ENCODE results near the gene TMEM179.

Gene TMEM179

GRCh38 chr14:104559804-104560585 is 44.6 kb downstream of the TMEM179 start (continued):
- TF ChIP-seq RARB (CRISPR knock-in tag; IDR thresholded peaks at IDR 0.05) (no peak), ARNTL (CRISPR knock-in tag; IDR thresholded peaks at IDR 0.05; ENCODE audit: borderline replicate concordance, low read depth) (no peak), OSR1 (CRISPR knock-in tag; IDR thresholded peaks at IDR 0.05) (no peak), ZFP3 (CRISPR knock-in tag; IDR thresholded peaks at IDR 0.05) (no peak), CSRNP3 (CRISPR knock-in tag; IDR thresholded peaks at IDR 0.05) (no peak), ISL1 (CRISPR knock-in tag; IDR thresholded peaks at IDR 0.05) (no peak), GLIS3 (CRISPR knock-in tag; IDR thresholded peaks at IDR 0.05) (no peak)

- no peak for ATAC-seq
- TF ChIP-seq ARNTL (CRISPR knock-in tag; IDR thresholded peaks at IDR 0.05; ENCODE audit: borderline replicate concordance, low read depth), result no peak
- TF ChIP-seq ZNF565 (CRISPR knock-in tag; conservative IDR thresholded peaks at IDR 0.05; ENCODE audit: low read depth), result no peak
- TF ChIP-seq PPARA (CRISPR knock-in tag; IDR thresholded peaks at IDR 0.05; ENCODE audit: borderline replicate concordance), result no peak
- no peak for TF ChIP-seq ESRRG (CRISPR knock-in tag; IDR thresholded peaks at IDR 0.05)
- TF ChIP-seq, protein P1, sequence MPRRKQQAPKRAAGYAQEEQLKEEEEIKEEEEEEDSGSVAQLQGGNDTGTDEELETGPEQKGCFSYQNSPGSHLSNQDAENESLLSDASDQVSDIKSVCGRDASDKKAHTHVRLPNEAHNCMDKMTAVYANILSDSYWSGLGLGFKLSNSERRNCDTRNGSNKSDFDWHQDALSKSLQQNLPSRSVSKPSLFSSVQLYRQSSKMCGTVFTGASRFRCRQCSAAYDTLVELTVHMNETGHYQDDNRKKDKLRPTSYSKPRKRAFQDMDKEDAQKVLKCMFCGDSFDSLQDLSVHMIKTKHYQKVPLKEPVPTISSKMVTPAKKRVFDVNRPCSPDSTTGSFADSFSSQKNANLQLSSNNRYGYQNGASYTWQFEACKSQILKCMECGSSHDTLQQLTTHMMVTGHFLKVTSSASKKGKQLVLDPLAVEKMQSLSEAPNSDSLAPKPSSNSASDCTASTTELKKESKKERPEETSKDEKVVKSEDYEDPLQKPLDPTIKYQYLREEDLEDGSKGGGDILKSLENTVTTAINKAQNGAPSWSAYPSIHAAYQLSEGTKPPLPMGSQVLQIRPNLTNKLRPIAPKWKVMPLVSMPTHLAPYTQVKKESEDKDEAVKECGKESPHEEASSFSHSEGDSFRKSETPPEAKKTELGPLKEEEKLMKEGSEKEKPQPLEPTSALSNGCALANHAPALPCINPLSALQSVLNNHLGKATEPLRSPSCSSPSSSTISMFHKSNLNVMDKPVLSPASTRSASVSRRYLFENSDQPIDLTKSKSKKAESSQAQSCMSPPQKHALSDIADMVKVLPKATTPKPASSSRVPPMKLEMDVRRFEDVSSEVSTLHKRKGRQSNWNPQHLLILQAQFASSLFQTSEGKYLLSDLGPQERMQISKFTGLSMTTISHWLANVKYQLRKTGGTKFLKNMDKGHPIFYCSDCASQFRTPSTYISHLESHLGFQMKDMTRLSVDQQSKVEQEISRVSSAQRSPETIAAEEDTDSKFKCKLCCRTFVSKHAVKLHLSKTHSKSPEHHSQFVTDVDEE (CRISPR knock-in tag; IDR thresholded peaks at IDR 0.05), result no peak
- TF ChIP-seq RARB (CRISPR knock-in tag; IDR thresholded peaks at IDR 0.05), result no peak
- TF ChIP-seq TOX (CRISPR knock-in tag; IDR thresholded peaks at IDR 0.05; ENCODE audit: borderline replicate concordance), result no peak
- no peak for TF ChIP-seq ZFP30 (CRISPR knock-in tag; IDR thresholded peaks at IDR 0.05)
- no peak for TF ChIP-seq CSDC2 (CRISPR knock-in tag; IDR thresholded peaks at IDR 0.05)
- TF ChIP-seq SNAI2 (CRISPR knock-in tag; IDR thresholded peaks at IDR 0.05), result no peak
- TF ChIP-seq PATZ1 (CRISPR knock-in tag; IDR thresholded peaks at IDR 0.05; ENCODE audit: borderline replicate concordance), result no peak
- TF ChIP-seq BACH2 (CRISPR knock-in tag; IDR thresholded peaks at IDR 0.05; ENCODE audit: borderline replicate concordance), result no peak
Measured at GRCh38 chr14:104559028-104559803, 45.4 kb downstream of the TMEM179 start.

GRCh38 chr14:104558231-104559027 is 46.1 kb downstream of the TMEM179 start:
- ATAC-seq, result no peak
- TF ChIP-seq TOX (CRISPR knock-in tag; IDR thresholded peaks at IDR 0.05; ENCODE audit: borderline replicate concordance) (no peak), ISL1 (CRISPR knock-in tag; IDR thresholded peaks at IDR 0.05) (no peak), ZFP30 (CRISPR knock-in tag; IDR thresholded peaks at IDR 0.05) (no peak), PPARA (CRISPR knock-in tag; IDR thresholded peaks at IDR 0.05; ENCODE audit: borderline replicate concordance) (no peak), CSRNP3 (CRISPR knock-in tag; IDR thresholded peaks at IDR 0.05) (no peak), ZNF70 (CRISPR knock-in tag; IDR thresholded peaks at IDR 0.05) (no peak), ZNF565 (CRISPR knock-in tag; conservative IDR thresholded peaks at IDR 0.05; ENCODE audit: low read depth) (no peak), ESRRG (CRISPR knock-in tag; IDR thresholded peaks at IDR 0.05) (no peak), TCF4 (CRISPR knock-in tag; IDR thresholded peaks at IDR 0.05; ENCODE audit: borderline replicate concordance) (no peak), SNAI2 (CRISPR knock-in tag; IDR thresholded peaks at IDR 0.05) (no peak), ZC3H10 (CRISPR knock-in tag; IDR thresholded peaks at IDR 0.05) (no peak), BACH2 (CRISPR knock-in tag; IDR thresholded peaks at IDR 0.05; ENCODE audit: borderline replicate concordance) (no peak)
- TF ChIP-seq, protein P2, sequence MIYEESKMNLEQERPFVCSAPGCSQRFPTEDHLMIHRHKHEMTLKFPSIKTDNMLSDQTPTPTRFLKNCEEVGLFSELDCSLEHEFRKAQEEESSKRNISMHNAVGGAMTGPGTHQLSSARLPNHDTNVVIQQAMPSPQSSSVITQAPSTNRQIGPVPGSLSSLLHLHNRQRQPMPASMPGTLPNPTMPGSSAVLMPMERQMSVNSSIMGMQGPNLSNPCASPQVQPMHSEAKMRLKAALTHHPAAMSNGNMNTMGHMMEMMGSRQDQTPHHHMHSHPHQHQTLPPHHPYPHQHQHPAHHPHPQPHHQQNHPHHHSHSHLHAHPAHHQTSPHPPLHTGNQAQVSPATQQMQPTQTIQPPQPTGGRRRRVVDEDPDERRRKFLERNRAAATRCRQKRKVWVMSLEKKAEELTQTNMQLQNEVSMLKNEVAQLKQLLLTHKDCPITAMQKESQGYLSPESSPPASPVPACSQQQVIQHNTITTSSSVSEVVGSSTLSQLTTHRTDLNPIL (CRISPR knock-in tag; IDR thresholded peaks at IDR 0.05; ENCODE audit: low read depth), result no peak
- TF ChIP-seq, protein P3, sequence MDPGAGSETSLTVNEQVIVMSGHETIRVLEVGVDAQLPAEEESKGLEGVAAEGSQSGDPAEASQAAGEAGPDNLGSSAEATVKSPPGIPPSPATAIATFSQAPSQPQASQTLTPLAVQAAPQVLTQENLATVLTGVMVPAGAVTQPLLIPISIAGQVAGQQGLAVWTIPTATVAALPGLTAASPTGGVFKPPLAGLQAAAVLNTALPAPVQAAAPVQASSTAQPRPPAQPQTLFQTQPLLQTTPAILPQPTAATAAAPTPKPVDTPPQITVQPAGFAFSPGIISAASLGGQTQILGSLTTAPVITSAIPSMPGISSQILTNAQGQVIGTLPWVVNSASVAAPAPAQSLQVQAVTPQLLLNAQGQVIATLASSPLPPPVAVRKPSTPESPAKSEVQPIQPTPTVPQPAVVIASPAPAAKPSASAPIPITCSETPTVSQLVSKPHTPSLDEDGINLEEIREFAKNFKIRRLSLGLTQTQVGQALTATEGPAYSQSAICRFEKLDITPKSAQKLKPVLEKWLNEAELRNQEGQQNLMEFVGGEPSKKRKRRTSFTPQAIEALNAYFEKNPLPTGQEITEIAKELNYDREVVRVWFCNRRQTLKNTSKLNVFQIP (CRISPR knock-in tag; IDR thresholded peaks at IDR 0.05; ENCODE audit: borderline replicate concordance, low read depth), result no peak

Data from SK-N-SH treated with all-trans-retinoic acid at 6 μM for 48 hours (cell line).